Stimulated activated CD4-positive, alpha-beta T cell treated with anti-CD3 and anti-CD28 coated beads, Interleukin-4, amount 100 ng/mL, for 48 hours (primary cell): ENCODE measurements around the gene BPI.
"Not testable (repeated sequence)": the region's sequence is repeated elsewhere in the genome, so short reads cannot be mapped to it uniquely, and the experiment has no call there.

Experiments used
- DNase-seq, 2 donors: peaks; one replicate each; pipeline ENCODE4 v3.0.0-alpha.2; 2020; ENCODE audit warnings: low read depth in 2 of 2

BPI gene

DNA sequence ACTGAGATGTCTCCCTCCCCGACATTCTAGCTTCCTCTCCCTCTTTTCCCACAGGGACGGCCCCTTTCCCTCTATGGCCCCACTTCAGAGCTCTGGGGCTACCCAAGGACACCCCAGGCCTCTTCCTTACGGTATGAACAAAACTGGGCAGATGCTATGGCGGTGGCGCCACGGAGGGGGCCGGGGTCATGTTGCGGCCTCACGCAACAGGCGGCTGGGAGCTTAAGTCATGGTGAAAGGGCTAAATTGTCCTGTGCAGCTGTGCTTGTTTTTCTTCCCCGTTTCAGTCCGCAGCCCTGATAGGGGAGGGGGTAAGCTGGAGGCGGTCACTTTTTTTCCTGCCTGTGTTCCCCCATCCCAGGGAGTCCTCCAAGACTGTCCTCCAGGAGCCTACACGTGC is 25.8 kb upstream of the BPI start:
- no peak for DNase-seq

DNA sequence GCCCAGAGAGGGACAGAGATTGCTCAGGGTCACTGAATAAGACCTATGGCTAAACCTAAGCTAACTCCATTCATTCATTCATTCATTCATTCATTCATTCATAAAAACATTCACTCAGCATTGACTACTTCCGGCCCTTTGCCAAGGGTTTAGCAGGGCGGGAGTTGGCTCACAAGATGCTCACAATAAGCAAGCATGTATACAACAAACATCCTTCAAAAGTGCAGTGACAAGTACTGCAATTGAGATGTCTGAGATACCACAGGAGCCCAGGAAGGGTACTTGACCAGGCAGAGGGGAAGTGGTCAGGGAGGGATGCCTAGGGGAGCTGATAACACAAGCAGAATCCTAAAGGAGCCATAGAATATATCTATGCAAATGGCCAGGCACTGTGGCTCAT is 25.2 kb upstream of the BPI start:
- DNase-seq: no peak

DNA sequence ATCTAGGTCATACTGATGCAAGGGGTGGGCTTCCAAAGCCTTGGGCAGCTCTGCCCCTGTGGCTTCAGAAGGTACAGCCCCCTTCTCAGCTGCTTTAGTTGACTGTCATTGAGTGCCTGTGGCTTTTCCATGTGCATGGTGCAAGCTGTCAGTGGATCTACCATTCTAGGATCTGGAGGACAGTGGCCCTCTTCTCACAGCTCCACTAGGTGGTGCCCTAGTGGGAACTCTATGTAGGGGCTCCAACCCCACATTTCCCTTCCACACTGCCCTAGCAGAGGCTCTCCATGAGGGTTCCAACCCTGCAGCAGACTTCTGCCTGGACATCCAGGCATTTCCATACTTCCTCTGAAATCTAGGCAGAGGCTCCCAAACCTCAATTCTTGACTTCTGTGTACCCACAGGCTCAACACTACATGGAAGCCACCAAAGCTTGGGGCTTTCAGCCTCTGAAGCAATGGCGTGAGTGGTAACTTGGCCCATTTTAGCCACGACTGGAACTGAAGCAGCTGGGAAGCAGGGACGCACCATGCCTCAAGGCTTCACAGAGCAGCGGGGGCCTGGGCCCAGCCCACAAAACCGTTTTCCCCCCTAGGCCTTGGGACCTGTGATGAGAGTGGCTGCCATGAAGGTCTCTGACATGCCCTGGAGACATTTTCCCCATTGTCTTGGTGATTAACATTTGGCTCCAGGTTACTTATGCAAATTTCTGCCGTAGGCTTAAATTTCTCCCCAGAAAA is 22.6 kb upstream of the BPI start:
- not testable (repeated sequence) for DNase-seq

DNA sequence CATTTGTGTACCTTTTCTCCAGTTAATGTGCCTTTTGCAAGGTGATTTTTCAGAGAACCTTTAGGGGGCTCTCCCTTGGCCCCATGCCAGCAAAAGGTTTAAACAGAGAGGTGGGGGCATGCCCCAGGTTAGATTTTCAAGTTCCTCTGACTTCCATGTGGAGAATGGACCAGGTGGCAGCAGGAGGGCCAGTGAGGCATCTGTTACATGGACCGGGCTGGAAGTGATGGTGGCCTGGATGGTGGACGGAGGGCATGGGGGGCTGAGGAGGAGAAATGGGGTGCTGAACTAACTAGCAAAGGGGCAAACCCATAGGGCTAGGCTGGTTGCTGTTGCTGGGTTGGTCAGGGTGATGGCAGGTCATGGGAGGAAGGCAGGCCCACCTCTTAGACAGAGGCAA is 20.7 kb upstream of the BPI start:
- no peak for DNase-seq

DNA sequence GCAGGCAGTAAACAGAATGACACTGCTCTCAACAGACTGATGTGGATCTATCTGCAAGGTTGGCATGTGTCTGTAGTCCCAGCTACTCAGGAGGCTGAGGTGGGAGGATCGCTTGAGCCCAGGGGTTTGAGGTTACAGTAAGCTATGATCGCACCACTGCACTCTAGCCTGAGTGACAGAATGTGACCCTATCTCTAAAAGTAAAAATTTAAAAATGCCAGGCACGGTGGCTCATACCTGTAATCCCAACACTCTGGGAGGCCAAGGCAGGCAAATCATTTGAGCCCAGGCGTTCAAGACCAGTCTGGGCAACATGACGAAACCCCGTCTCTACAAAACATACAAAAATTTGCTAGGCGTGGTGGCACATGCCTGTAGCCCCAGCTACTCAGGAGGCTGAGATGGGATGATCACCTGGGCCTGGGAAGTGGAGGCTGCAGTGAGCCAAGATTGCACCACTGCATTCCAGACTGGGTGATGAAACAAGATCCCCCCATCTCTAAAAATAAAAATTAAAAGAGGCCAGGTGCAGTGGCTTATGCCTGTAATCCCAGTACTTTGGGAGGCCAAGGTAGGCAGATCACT is 19.8 kb upstream of the BPI start:
- not testable (repeated sequence) for DNase-seq

DNA sequence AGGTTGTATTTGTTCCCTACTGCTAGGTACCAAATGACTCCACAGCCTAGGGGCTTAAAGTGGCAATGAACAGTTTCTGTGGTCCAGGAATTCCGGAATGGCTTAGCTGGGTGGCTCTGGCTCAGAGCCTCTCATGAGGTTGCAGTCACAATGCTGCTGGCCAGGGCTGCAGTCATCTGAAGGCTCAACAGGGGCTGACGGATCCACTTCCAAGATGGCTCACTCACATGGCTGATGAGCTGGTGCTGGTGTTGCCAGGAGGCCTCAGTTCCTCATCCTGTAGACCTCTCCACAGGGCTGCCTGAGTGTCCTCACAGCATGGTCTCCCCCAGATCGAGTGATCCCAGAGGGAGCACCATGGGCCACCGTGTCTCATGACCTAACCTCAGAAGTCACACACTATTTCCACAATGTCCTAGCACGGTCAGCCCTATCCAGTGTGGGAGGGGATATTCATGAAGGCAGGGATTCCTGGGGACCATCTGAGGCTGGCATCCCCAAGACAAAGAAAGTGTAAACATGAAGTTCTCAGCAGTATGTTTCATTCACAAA is 19.0 kb upstream of the BPI start:
- DNase-seq: no peak

DNA sequence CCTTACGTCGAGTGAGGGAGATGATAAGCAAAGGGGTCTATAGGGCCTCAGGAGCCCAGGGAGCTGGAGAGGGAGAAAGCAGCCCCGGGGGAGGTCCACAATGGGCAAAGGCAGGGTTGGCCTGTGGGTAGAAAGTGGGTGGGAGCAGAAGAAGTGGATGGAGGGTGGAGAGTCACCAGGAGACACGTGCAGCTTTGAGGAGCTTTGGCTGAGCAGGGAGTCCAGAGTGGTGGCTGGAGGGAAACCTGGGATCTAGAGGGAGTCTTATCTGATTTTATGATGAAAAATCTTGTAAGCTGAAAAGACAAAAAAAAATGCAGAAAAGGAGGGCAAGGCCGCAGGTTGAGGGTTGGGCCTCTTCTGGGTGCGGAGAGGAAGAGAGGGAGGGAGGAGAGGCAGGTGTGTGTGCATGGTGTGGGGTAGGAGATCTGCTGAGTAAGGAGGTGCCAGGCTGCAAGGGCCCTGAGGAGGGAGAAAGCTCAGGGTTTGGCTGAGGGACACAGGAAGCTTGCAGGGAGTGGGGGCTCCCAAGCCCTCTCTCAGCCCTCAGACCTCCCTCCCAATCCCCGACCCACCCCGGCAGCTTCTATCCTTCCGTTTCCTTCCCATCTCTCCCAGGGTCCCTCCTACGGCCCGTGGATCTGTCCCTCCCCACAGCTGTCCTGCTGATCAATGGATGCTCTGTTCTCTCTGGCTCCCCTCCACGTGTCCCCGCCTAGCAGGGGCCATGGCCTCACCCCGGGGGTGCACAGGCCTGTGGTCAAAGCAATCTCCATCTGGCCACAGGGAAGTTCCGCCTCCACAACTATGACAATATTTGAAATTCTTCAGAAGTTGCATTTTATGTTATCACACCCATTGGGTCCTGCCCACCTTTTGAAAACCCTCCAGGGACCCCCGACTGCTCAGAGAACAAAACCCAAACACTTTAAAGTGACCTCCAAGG is 17.1 kb upstream of the BPI start:
- no peak for DNase-seq

DNA sequence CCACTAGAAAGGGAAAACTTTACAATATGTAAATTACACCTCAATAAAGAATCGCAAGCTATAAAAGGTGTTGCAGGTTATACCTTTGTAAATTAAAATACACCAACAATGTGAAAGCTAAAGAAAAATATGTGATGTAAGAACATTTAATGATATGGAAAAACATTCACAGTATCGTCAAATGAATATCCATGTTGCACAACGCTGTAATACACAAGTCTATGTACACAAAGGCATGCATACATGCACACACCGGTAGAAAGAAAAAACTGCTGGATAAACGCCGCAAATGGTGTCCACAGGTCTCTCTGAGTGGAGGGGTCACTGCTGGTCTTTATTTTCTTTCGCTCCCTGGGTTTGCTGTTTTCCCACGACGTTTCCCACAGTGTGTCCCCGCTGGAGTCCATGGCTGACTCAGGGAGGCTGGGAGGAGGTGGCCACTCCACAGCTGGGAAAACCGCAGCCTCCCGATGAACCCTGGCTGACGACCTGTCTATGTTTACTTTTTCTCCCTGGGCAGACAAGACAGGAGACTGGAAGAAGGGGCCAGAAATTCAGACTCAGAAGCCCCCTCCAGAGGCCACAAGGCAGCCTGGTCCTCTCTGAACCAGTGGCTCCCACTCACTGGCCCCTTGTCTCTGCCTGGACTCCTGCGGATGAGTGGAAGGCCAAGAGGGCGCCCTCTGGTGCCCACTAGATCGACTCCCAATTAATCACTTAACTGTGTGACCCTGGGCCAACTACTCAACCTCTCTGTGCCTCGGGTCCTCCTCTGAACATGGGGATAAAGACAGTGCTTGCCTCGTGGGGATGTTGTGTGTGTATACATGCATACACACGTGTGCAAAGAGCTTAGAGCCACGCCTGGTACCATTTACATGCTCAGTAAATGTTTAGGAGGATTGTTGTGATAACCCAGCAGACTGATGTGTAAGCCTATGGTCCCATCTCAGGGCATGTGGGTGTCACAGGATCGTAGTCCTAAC is 12.8 kb upstream of the BPI start:
- no peak for DNase-seq

DNA sequence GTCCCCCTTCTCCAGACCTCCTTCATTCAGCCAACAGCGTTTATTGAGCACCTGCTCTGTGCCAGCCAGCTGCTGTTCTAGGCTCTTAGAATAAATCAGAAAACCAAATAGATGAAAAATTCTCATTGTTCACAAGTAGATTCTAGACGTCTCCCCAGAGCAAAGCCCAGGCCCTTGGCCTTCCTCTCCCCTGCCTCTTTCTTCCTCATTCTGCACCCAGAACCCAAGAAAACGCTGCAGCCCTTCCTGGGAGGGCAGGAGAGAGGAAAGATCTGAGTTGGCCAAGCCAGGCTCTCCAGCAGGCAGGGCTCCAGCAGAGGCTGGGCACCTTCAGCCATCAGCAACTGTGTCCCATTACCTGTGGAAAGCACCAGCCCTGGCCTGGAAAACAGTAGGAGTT is 12.0 kb upstream of the BPI start:
- DNase-seq: no peak

DNA sequence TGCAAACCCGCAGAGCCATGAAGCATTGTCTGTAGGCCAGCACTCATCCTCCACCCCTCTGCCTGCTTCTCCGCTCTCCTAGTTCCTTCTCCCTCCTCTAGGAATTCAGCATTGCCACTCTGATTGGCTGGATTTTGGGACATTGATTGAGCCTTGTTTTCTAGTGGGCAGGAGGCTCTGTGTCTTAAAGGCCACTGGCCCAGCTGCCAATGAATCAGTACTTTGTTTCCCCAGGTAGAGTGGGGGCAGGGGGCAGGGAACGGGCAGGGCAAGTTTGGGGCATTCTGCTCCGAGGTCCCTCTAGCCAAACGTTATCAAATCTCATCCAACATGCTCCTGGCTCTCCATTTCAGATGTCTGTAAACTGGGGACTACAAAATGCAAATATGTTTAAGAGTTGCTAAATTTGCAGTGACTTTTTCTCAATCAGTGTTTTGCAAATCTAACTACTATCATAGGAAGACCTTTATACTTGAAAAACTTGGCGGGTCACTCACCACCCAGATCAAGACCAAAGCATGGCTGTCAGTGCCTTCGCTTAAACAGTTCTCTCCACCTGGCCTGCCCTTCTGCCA is 10.4 kb upstream of the BPI start:
- DNase-seq: no peak

DNA sequence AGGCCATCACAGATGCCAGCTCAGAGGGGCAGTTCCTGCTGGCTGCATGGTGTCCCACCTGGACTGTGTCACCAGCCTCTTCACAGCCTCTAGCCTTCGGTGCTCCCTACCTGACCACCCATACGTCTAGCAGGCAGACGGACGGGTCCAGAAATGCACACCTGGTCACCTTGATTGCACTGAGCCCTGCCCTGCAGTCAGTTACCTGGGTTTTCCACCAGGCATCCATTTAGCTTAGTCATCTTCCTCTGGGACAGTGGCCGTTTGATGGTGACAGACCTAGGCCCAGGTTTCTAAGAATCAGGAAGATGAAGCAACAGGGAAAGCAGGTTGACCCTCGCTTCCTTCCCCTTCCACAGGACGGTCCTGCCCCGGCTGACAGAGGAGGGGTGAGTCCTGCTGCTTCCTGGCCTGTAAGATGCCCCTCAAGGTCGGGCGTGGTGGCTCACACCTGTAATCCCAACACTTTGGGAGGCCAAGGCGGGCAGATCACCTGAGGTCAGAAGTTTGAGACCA is 9.8 kb upstream of the BPI start:
- DNase-seq: no peak

DNA sequence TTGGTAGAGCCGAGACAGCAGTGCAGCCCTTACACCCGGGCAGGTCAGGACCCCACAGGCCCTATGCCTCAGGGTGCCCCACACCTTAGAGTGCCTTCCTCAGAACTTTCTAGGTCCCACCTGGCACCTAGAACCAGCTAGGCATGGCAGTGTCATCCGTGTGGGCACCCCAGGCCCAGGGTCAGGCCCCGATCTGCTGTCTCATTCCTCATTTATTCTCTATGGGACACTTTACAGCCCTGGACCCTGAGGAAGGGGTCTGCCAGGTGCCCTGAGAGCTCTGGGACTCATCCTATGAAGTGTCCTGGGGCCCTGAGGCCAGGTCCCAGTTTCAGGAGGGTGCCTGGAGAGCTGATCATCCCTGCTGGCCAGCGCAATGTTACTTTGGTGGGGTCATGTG is 8.1 kb upstream of the BPI start:
- no peak for DNase-seq

DNA sequence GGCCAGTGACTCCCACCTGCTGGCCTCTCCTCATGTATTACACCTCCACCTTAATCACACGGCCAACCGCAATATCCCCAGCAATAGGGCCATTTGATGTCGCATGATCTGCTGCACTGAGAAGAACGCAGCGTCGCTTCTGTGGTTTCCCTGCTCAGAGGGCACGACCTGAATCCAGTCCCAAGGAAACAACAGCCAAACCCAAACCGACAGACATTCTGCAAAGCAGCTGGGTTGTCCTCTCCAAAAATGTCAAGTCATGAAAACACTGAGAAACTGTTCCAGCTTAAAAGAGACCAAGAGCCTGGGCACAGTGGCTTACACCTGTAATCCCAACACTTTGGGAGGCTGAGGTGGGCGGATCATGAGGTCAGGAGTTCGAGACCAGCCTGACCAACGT is 7.5 kb upstream of the BPI start:
- DNase-seq: no peak

DNA sequence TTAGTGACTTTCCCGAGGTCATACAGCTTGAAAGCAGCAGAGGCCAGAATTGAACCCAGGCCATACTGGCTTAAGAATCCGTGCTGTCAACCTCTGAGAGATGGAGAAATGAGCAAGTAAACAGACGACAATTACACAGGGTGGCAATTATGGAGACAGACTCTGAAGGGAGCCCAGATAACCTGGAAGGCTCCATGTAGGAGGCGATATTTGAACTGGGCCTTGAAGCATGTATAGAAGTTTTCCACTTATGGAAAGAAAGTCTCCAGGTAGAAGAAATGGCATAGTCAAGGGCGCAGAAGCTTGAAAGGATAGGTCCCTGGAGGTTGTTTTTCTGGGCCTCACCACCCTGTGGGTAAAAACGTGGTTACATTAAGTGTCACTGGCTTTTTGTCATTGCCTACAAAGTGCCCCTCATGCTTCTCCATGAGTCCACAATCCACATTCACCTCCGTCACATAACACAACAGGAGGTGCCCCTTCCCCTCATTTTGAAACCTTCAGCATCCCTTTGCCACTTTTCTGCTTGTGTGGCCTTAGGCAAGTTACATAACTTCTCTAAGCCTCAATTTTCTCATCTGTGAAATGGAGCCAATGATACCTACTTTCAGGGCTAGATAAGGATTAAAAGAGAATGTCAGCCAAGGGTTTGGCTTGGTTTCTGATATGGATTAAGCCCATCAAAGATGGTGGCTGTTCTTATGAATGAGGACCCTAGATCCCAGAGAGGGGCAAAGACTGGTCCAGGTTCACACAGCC is 5.9 kb upstream of the BPI start:
- DNase-seq: no peak

DNA sequence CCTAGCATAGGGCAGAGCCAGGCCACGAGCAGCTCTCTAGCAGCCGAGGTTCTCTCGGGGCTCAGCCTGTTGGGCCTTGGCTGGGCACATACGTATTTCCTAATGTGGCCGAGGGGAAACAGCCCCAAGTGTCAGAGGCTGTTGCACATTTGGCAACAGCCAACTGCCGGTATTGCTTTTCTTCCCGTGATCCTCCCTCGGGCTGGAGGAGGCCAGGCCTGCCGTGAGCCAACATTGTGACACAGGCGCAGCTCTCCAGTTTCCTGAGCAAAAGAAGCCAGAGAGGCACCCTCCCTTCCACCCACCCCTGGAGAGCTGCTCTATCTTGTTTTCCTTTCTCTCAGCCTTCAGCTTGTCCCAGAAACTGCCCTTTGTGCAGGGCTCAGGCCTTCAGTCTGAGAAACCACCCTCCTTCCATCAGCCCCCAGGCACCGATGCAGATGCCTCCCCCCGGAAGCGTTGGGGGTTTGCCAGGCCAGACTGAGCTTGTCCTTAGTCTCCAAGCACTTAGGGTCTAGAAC is 5.1 kb upstream of the BPI start:
- no peak for DNase-seq

DNA sequence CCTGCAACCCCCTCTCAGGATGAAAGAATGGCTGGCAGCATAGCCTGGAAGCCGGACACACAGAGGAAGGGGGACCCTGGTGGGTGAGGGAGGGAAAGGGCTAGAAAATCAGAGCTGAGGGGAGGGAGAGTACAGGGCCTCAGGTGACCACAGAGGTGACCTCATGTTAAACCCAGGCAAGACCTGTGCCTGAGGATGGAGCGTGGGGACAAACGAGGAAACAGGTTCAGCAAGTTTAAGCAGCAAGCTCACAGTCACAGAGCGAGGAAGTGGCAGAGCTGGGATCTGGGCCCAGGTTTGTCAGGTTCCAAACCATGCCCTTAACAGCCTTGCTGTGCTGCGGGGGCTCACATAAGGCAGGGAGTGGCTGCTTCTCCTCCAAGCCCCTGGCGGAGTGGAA is 4.0 kb upstream of the BPI start:
- no peak for DNase-seq

DNA sequence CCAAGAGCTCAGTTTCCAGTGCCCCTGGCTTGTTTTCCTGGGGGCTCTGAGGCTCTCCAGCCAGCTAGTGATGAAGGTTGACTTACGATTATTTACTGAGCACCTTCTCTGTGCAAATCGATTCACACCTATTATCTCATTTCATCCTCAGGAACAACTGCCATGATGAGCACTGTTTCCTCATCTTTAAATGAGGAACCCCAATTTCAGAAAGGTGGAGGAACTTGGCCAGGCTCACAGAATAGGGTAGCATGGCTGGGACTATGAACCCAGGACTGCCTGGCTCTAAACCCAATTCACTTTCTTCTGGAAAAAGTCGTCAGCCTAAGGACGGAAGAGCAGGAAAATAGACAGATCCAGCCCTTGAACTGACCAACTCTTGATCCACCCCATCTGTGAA is 3.5 kb upstream of the BPI start:
- no peak for DNase-seq

DNA sequence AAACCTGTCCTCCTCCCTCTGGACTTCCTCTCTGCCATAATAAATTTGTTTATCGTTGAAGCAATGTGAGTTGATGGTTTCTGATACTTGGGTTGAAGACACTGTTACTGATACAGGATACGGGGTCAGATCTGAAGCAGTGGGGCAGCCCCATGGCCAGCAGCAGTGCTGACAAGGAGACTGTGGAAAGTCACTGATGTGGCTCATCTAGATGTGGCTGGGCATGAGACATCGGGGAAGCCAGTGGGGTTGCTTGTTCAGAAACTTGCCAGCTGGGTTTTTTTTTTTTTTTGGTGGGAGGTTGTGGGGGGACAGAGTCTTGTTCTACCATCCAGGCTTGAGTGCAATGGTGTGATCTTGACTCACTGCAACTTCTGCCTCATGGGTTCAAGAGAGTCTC is 2.6 kb upstream of the BPI start:
- no peak for DNase-seq

DNA sequence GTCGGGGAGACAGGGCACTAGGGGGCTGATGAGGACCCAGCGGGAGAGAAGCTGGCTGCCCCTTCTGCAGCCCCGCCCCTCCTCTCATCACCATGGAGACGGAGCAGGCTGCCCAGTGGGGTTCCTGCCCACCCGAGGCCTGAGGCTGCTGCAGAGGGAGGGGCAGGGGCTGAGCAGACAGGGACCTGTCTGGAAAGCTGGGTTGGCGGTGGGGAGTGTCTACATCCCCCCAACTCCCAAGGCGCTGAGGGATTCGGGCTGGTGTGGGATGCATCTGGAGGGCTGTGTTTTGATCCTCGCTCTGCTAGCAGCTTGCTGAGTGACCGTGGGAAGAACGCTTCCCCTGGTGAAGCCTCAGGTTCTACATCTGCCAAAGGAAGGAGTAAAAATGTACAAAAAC is 1.2 kb upstream of the BPI start:
- DNase-seq: no peak
